ENCODE measurements around the gene PPP1R36.

GRCh38 chr14:64541972-64542835 is 7.6 kb upstream of the PPP1R36 start:
- no peak for TF ChIP-seq CTCF (conservative IDR thresholded peaks at IDR 0.05; ENCODE audit: low read depth, low read length)
- TF ChIP-seq POLR2A (IDR thresholded peaks at IDR 0.05; ENCODE audit: low read depth, low read length): no peak
- TF ChIP-seq BHLHE40 (IDR thresholded peaks at IDR 0.05; ENCODE audit: low read depth, low read length): no peak
- no peak for TF ChIP-seq RCOR1 (IDR thresholded peaks at IDR 0.05; ENCODE audit: insufficient replicate concordance, low read length)
- TF ChIP-seq SMC3 (IDR thresholded peaks at IDR 0.05; ENCODE audit: low read depth, low read length): no peak
- no peak for TF ChIP-seq CEBPB (IDR thresholded peaks at IDR 0.05; ENCODE audit: low read depth, low read length)
- no peak for TF ChIP-seq MAZ (IDR thresholded peaks at IDR 0.05; ENCODE audit: borderline replicate concordance, low read depth, low read length)
- TF ChIP-seq USF2 (IDR thresholded peaks at IDR 0.05; ENCODE audit: low read depth, low read length): no peak
- no peak for TF ChIP-seq CHD1 (IDR thresholded peaks at IDR 0.05; ENCODE audit: low read depth, low read length)
- no peak for TF ChIP-seq RAD21 (IDR thresholded peaks at IDR 0.05; ENCODE audit: low read length)
